Activated T-cell treated with anti-CD3 and anti-CD28 coated beads, Interleukin-2, amount 50 U/mL, for 48 hours (primary cell): ENCODE data around the gene CDC73.

Experiments used
- DNase-seq, 2 experiments: peaks; one replicate each; pipeline ENCODE4 v3.0.0-alpha.2; 2020

CDC73 gene

GRCh38 chr1:193121616-193122593 lies at the start of gene CDC73:
Gene CDC73, plus strand, starts transcription at chr1:193122031. Its CDS starts 170 bp downstream, at chr1:193122201.
- peak; percentile 100 for DNase-seq

GRCh38 chr1:193077991-193078390 lies 43.8 kb upstream of the CDC73 start:
- no peak for DNase-seq

- no peak for DNase-seq
Measured at GRCh38 chr1:193079187-193079586, 42.6 kb upstream of the CDC73 start.

GRCh38 chr1:193083365-193084088 lies 38.3 kb upstream of the CDC73 start:
- DNase-seq, result no peak

GRCh38 chr1:193085263-193085662 lies 36.6 kb upstream of the CDC73 start:
- DNase-seq, result no peak

- DNase-seq, result no peak
Measured at GRCh38 chr1:193086342-193086741, 35.5 kb upstream of the CDC73 start.

GRCh38 chr1:193087893-193088292 lies 33.9 kb upstream of the CDC73 start:
- no peak for DNase-seq

GRCh38 chr1:193090865-193091264 lies 31.0 kb upstream of the CDC73 start:
- DNase-seq, result no peak

GRCh38 chr1:193094112-193094511 lies 27.7 kb upstream of the CDC73 start:
- no peak for DNase-seq

- DNase-seq, result no peak
Measured at GRCh38 chr1:193102662-193103061, 19.2 kb upstream of the CDC73 start.

- no peak for DNase-seq
Measured at GRCh38 chr1:193103759-193104501, 17.9 kb upstream of the CDC73 start.

- peak; percentile 46 to 55 for DNase-seq
Measured at GRCh38 chr1:193104502-193104906, 17.3 kb upstream of the CDC73 start.

- peak; percentile 75 to 79 for DNase-seq
Measured at GRCh38 chr1:193104907-193105820, 16.7 kb upstream of the CDC73 start, which contains the start of gene GLRX2. Gene GLRX2, minus strand, starts transcription at chr1:193105414. Its CDS starts 32 bp downstream, at chr1:193105382.

GRCh38 chr1:193105821-193106177 lies 16.0 kb upstream of the CDC73 start:
- no peak for DNase-seq

- DNase-seq, result no peak
Measured at GRCh38 chr1:193108471-193108870, 13.4 kb upstream of the CDC73 start.

GRCh38 chr1:193109619-193110018 lies 12.2 kb upstream of the CDC73 start:
- DNase-seq, result no peak

GRCh38 chr1:193110246-193110645 lies 11.6 kb upstream of the CDC73 start:
- no peak for DNase-seq

GRCh38 chr1:193110864-193111263 lies 11.0 kb upstream of the CDC73 start:
- DNase-seq, result no peak

GRCh38 chr1:193111641-193112090 lies 10.2 kb upstream of the CDC73 start:
- no peak for DNase-seq

- DNase-seq, result no peak
Measured at GRCh38 chr1:193113258-193113991, 8.4 kb upstream of the CDC73 start.

- DNase-seq, result no peak
Measured at GRCh38 chr1:193113992-193114332, 7.9 kb upstream of the CDC73 start.
